Endothelial cell of hepatic sinusoid (primary cell): Measurements from ENCODE around the gene DPM2.

Source experiments
- in situ Hi-C: cut with HindIII; loops from 2 replicates; pipeline ENCODE4 v1.10.0; 2017; ENCODE audit warnings: low sequenced_read_pairs

The DPM2 gene

GRCh38 chr9:127937388-127938297, at the start of gene DPM2:
DPM2 (minus strand) TSS chr9:127937854; CDS start chr9:127937820, 34 bp downstream.
- in situ Hi-C loops, result loop anchor here (5.0 to 25.0 kb wide), 3 partner anchors 45 to 175 kb away; partner anchors contain the start of gene EEIG1

- in situ Hi-C loops, result no loop called here
Measured at GRCh38 chr9:127987103-127987614, 49.5 kb upstream of the DPM2 start.

- in situ Hi-C loops, result no loop called here
Measured at GRCh38 chr9:127985011-127985410, 47.4 kb upstream of the DPM2 start.

GRCh38 chr9:127983847-127984289, 46.2 kb upstream of the DPM2 start:
- in situ Hi-C loops, result loop anchor here (5.0 kb wide), 3 partner anchors 47 to 93 kb away; partner anchors contain the start of gene DPM2

GRCh38 chr9:127982912-127983311, 45.3 kb upstream of the DPM2 start:
- in situ Hi-C loops, result loop anchor here (5.0 kb wide), 3 partner anchors 46 to 94 kb away; partner anchors contain the start of gene DPM2

- in situ Hi-C loops, result loop anchor here (5.0 kb wide), 3 partner anchors 44 to 96 kb away; partner anchors contain the start of gene DPM2
Measured at GRCh38 chr9:127981559-127982121, 44.0 kb upstream of the DPM2 start.

GRCh38 chr9:127980706-127981558, 43.3 kb upstream of the DPM2 start, which contains the start of gene EEIG1:
EEIG1 (minus strand) TSS chr9:127980989; CDS start chr9:127980137, 852 bp downstream.
- in situ Hi-C loops, result loop anchor here (5.0 kb wide), 3 partner anchors 44 to 96 kb away; partner anchors contain the start of gene DPM2

- in situ Hi-C loops, result loop anchor here (5.0 kb wide), 3 partner anchors 43 to 97 kb away; partner anchors contain the start of gene DPM2
Measured at GRCh38 chr9:127980060-127980705, 42.5 kb upstream of the DPM2 start.

GRCh38 chr9:127979333-127980059, 41.8 kb upstream of the DPM2 start:
- in situ Hi-C loops, result loop anchor here (5.0 kb wide), 3 partner anchors 42 to 98 kb away; partner anchors contain the start of gene DPM2

GRCh38 chr9:127979015-127979332, 41.3 kb upstream of the DPM2 start:
- in situ Hi-C loops, result no loop called here

- in situ Hi-C loops, result no loop called here
Measured at GRCh38 chr9:127977884-127978647, 40.4 kb upstream of the DPM2 start.

GRCh38 chr9:127977009-127977883, 39.6 kb upstream of the DPM2 start:
- in situ Hi-C loops, result no loop called here

- in situ Hi-C loops, result no loop called here
Measured at GRCh38 chr9:127976498-127976897, 38.8 kb upstream of the DPM2 start.

GRCh38 chr9:127975376-127976315, 38.0 kb upstream of the DPM2 start:
- in situ Hi-C loops, result no loop called here

- in situ Hi-C loops, result no loop called here
Measured at GRCh38 chr9:127974769-127975261, 37.2 kb upstream of the DPM2 start.
